WTC11 (cell line): ENCODE results near the gene TTC38.

Experiments used
- CREM ChIP-seq: sonication (generic); formaldehyde crosslinking; IDR thresholded peaks from 2 replicates; pipeline ENCODE4 v1.8.1; 2022; ENCODE audit warnings: mild to moderate bottlenecking, missing genetic modification reagents, moderate library complexity
- GTF2I ChIP-seq: fragments of 250-450 bp; sonication (Bioruptor Pico); conservative IDR thresholded peaks from 2 replicates; pipeline ENCODE4 v1.4.0; 2021; ENCODE audit warnings: mild to moderate bottlenecking
- MAX ChIP-seq: sonication (generic); formaldehyde crosslinking; IDR thresholded peaks from 2 replicates; pipeline ENCODE4 v1.8.0; 2022; ENCODE audit warnings: mild to moderate bottlenecking, missing genetic modification reagents
- NFYB ChIP-seq: sonication (generic); formaldehyde crosslinking; conservative IDR thresholded peaks from 2 replicates; pipeline ENCODE4 v1.8.0; 2022; ENCODE audit warnings: low read depth, missing genetic modification reagents
- NR3C1 ChIP-seq: sonication (generic); formaldehyde crosslinking; conservative IDR thresholded peaks from 2 replicates; pipeline ENCODE4 v1.8.1; 2023; ENCODE audit warnings: low read depth, mild to moderate bottlenecking, missing genetic modification reagents
- ZNF416 ChIP-seq: fragments of 250-450 bp; sonication (Bioruptor Pico); IDR thresholded peaks from 2 replicates; pipeline ENCODE4 v1.9.0; 2021; ENCODE audit warnings: mild to moderate bottlenecking, inconsistent platforms
- TF ChIP-seq, protein P1 (sequence below): fragments of 200-600 bp; IDR thresholded peaks from 2 replicates; pipeline ENCODE4 v1.8.0; 2022; ENCODE audit warnings: antibody characterized with exemption
- TF ChIP-seq, protein P2 (sequence below): sonication (generic); formaldehyde crosslinking; IDR thresholded peaks from 2 replicates; pipeline ENCODE4 v1.8.1; 2022; ENCODE audit warnings: mild to moderate bottlenecking, moderate library complexity, missing genetic modification reagents

GRCh38 chr22:46293577-46294260 lies 25.9 kb downstream of the TTC38 start:
- TF ChIP-seq ZNF416 (CRISPR knock-in tag), result no peak
- no peak for TF ChIP-seq CREM
- TF ChIP-seq, protein P1, sequence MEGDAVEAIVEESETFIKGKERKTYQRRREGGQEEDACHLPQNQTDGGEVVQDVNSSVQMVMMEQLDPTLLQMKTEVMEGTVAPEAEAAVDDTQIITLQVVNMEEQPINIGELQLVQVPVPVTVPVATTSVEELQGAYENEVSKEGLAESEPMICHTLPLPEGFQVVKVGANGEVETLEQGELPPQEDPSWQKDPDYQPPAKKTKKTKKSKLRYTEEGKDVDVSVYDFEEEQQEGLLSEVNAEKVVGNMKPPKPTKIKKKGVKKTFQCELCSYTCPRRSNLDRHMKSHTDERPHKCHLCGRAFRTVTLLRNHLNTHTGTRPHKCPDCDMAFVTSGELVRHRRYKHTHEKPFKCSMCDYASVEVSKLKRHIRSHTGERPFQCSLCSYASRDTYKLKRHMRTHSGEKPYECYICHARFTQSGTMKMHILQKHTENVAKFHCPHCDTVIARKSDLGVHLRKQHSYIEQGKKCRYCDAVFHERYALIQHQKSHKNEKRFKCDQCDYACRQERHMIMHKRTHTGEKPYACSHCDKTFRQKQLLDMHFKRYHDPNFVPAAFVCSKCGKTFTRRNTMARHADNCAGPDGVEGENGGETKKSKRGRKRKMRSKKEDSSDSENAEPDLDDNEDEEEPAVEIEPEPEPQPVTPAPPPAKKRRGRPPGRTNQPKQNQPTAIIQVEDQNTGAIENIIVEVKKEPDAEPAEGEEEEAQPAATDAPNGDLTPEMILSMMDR, result no peak
- TF ChIP-seq, protein P2, sequence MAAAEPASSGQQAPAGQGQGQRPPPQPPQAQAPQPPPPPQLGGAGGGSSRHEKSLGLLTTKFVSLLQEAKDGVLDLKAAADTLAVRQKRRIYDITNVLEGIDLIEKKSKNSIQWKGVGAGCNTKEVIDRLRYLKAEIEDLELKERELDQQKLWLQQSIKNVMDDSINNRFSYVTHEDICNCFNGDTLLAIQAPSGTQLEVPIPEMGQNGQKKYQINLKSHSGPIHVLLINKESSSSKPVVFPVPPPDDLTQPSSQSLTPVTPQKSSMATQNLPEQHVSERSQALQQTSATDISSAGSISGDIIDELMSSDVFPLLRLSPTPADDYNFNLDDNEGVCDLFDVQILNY (CRISPR knock-in tag), result no peak
- TF ChIP-seq NFYB (CRISPR knock-in tag), result no peak
- TF ChIP-seq MAX (CRISPR knock-in tag), result no peak
- TF ChIP-seq NR3C1 (CRISPR knock-in tag), result no peak
- TF ChIP-seq GTF2I (CRISPR knock-in tag), result no peak
